HepG2 (cell line): ENCODE results near the gene BEAN1. TPM values are rescaled to one million over a fixed set of nuclear protein-coding genes. Genes with fewer than 3 reads are reported as not detected.

Experiments used
- ATAC-seq: fragments of 200-7000 bp; cut with Tn5 transposase; 3 replicates; pipeline ENCODE4 v1.9.1; 2020; ENCODE audit warnings: mild to moderate bottlenecking, moderate library complexity
- BruUV-seq: library from RNA; stranded (reverse); fragments of 400-500 nt; replicated peaks from 2 replicates; lab custom pipeline; 2021; lab: Mats Ljungman, UMichigan
- CTCF ChIA-PET: fragments of 300-600 bp; formaldehyde crosslinking; extraction: SDS; loops from one replicate; lab custom pipeline; 2021; ENCODE audit warnings: low total read pairs, inconsistent platforms, low intra/inter-chr PET ratio; lab: Yijun Ruan, JAX
- POLR2A ChIA-PET: fragments of 350-600 bp; sonication (Branson Sonifier 250); formaldehyde crosslinking; loops from one replicate; lab custom pipeline; 2020; ENCODE audit warnings: antibody characterized with exemption, inconsistent platforms; lab: Yijun Ruan, JAX
- DNase-seq: peaks from one replicate; pipeline ENCODE4 v3.0.0-alpha.2; 2015; ENCODE audit warnings: low spot score
- FAIRE-seq: peaks from 3 replicates; lab custom pipeline; 2011; peaks lifted over from hg19 to GRCh38; lab: Jason Lieb, UNC
- H2AFZ ChIP-seq: one replicate; pipeline ENCODE4 v1.6.1; 2011; ENCODE audit warnings: low read length, inconsistent platforms
- H3K27ac ChIP-seq: fragments of 300-600 bp; 3 replicates; pipeline ENCODE4 v1.8.0; 2011; ENCODE audit warnings: mixed run types, mild to moderate bottlenecking, mixed read lengths, low read length, inconsistent platforms; ENCODE audit not compliant: insufficient read depth; ENCODE audit errors: extremely low read length
- H3K27me3 ChIP-seq, 2 experiments: fragments of 200-600 bp in 1 of 2; 2 replicates in 1 of 2; 3 replicates in 1 of 2; pipeline versions ENCODE4 v1.6.0 to v1.8.0; 2011; ENCODE audit warnings: low read length in 2 of 2, mild to moderate bottlenecking in 2 of 2, moderate library complexity in 2 of 2, inconsistent platforms in 1 of 2; ENCODE audit not compliant: insufficient read depth in 2 of 2, control insufficient read depth in 1 of 2
- H3K36me3 ChIP-seq, 2 experiments: fragments of 200-600 bp in 1 of 2; replicated peaks in 1 of 2; 2 replicates in 1 of 2; 3 replicates in 1 of 2; pipeline versions ENCODE4 v1.5.1 to v1.8.0; 2011; ENCODE audit warnings: low read length in 2 of 2, inconsistent platforms in 1 of 2; ENCODE audit not compliant: insufficient read depth in 2 of 2, control insufficient read depth in 1 of 2
- H3K4me1 ChIP-seq: 2 replicates; pipeline ENCODE4 v1.5.1; 2012; ENCODE audit warnings: low read length, inconsistent platforms; ENCODE audit not compliant: insufficient read depth
- H3K4me2 ChIP-seq: 2 replicates; pipeline ENCODE4 v1.6.0; 2011; ENCODE audit warnings: low read depth, low read length, inconsistent platforms
- H3K4me3 ChIP-seq, 3 experiments: fragments of 200-600 bp in 1 of 3; sonication (generic), shearing (Covaris generic) in 1 of 3; replicated peaks in 1 of 3; 2 replicates each; pipeline ENCODE4 v1.5.1; 2011 to 2016; ENCODE audit warnings: low read length in 3 of 3, inconsistent platforms in 2 of 3, low read depth in 2 of 3, mild to moderate bottlenecking in 2 of 3, control low read depth in 1 of 3, mixed read lengths in 1 of 3; ENCODE audit not compliant: insufficient read depth in 1 of 3
- H3K79me2 ChIP-seq: one replicate; pipeline ENCODE4 v1.6.1; 2011; ENCODE audit warnings: low read length, inconsistent platforms; ENCODE audit not compliant: insufficient read depth
- H3K9ac ChIP-seq: 2 replicates; pipeline ENCODE4 v1.6.0; 2011; ENCODE audit warnings: mild to moderate bottlenecking, low read depth, low read length, inconsistent platforms; ENCODE audit not compliant: insufficient read depth
- H3K9me3 ChIP-seq: 2 replicates; pipeline ENCODE4 v1.5.1; 2012; ENCODE audit warnings: mild to moderate bottlenecking, low read length
- H4K20me1 ChIP-seq: 2 replicates; pipeline ENCODE4 v1.6.0; 2011; ENCODE audit warnings: inconsistent platforms, mild to moderate bottlenecking, low read length, moderate library complexity; ENCODE audit not compliant: insufficient read depth
- CREM ChIP-seq, 2 experiments: sonication (generic) in 1 of 2; formaldehyde crosslinking in 1 of 2; IDR thresholded peaks; 2 replicates each; pipeline versions ENCODE4 v1.4.0 to v1.6.1; 2016 to 2020; ENCODE audit warnings: antibody characterized with exemption in 1 of 2, mild to moderate bottlenecking in 1 of 2, missing genetic modification reagents in 1 of 2
- DNMT3B ChIP-seq: conservative IDR thresholded peaks from 2 replicates; pipeline ENCODE4 v1.6.1; 2016; ENCODE audit warnings: missing biosample characterization, control low read depth
- HNF4G ChIP-seq, 2 experiments: sonication (generic) in 1 of 2; formaldehyde crosslinking in 1 of 2; IDR thresholded peaks; 2 replicates each; pipeline versions ENCODE4 v1.4.0 to v1.6.1; 2011 to 2020; ENCODE audit warnings: borderline replicate concordance in 2 of 2, low read depth in 2 of 2, mild to moderate bottlenecking in 2 of 2, low read length in 1 of 2, missing genetic modification reagents in 1 of 2, moderate library complexity in 1 of 2
- KDM5B ChIP-seq: sonication (generic); formaldehyde crosslinking; IDR thresholded peaks from 2 replicates; pipeline ENCODE4 v1.4.0; 2020; ENCODE audit warnings: missing genetic modification reagents, mild to moderate bottlenecking, borderline replicate concordance
- MXD4 ChIP-seq: IDR thresholded peaks from 2 replicates; pipeline ENCODE4 v1.6.1; 2016; ENCODE audit warnings: mild to moderate bottlenecking, missing biosample characterization, missing genetic modification reagents
- PRDM4 ChIP-seq: sonication (generic); formaldehyde crosslinking; IDR thresholded peaks from 2 replicates; pipeline ENCODE4 v1.9.0; 2021; ENCODE audit warnings: missing genetic modification reagents, borderline replicate concordance
- SKI ChIP-seq: fragments of 450-650 bp; IDR thresholded peaks from one replicate; pipeline ENCODE4 v1.6.1; 2018; ENCODE audit warnings: mild to moderate bottlenecking; ENCODE audit not compliant: partially characterized antibody
- ZBTB46 ChIP-seq: sonication (generic); formaldehyde crosslinking; IDR thresholded peaks from 2 replicates; pipeline ENCODE4 v1.4.0; 2020; ENCODE audit warnings: mild to moderate bottlenecking, missing genetic modification reagents, borderline replicate concordance
- ZNF160 ChIP-seq: sonication (generic); formaldehyde crosslinking; IDR thresholded peaks from 2 replicates; pipeline ENCODE4 v1.8.0; 2022; ENCODE audit warnings: mild to moderate bottlenecking, inconsistent platforms, missing genetic modification reagents
- ZNF430 ChIP-seq: sonication (generic); formaldehyde crosslinking; IDR thresholded peaks from 2 replicates; pipeline ENCODE4 v1.9.0; 2021; ENCODE audit warnings: mild to moderate bottlenecking, missing genetic modification reagents
- ZNF746 ChIP-seq: sonication (generic); formaldehyde crosslinking; IDR thresholded peaks from 2 replicates; pipeline ENCODE4 v1.8.0; 2022; ENCODE audit warnings: mild to moderate bottlenecking, missing genetic modification reagents
- WGBS: methylation state at CpG from one replicate; pipeline ENCODE4 v1.1.6; 2017; ENCODE audit warnings: low lambda C conversion rate; 5-methylcytosine and 5-hydroxymethylcytosine counted together
- in situ Hi-C: cut with HindIII; loops from 2 replicates; pipeline ENCODE4 v1.10.0; 2017; ENCODE audit warnings: low pct_unique_long_range_greater_than_20kb; ENCODE audit not compliant: extremely low pct_ligation_motif_present
- intact Hi-C: fragments of 100-400 bp; cut with micrococcal nuclease; formaldehyde crosslinking; loops from one replicate; pipeline ENCODE4 v1.10.0; 2022; ENCODE audit not compliant: unreplicated experiment
- polyA plus RNA-seq, 8 experiments: library from polyadenylated mRNA; depleted of rRNA in 3 of 8; stranded (reverse) in 7 of 8; unstranded in 1 of 8; fragments of >200 nt; fragmentation: Illumina TruSeq in 4 of 8; extraction: Trizol in 4 of 8; gene quantifications; 2 replicates each; pipeline versions ENCODE4 v1.2.1 to v1.2.3, GENCODE V29; 2011 to 2016; ENCODE audit warnings: low read depth in 4 of 8, missing spikeins in 1 of 8, mixed read lengths in 1 of 8; ENCODE audit not compliant: insufficient read depth in 1 of 8
- total RNA-seq, 5 experiments: library from RNA; depleted of rRNA; stranded (reverse); fragments of >200 nt; fragmentation: Illumina TruSeq; extraction: Trizol; gene quantifications; 2 replicates each; pipeline ENCODE4 v1.2.3, GENCODE V29; 2016; ENCODE audit warnings: low read depth in 1 of 5
- TF ChIP-seq, protein P1 (sequence below): IDR thresholded peaks from 2 replicates; pipeline ENCODE4 v1.6.1; 2012; ENCODE audit warnings: low read depth, low read length, improper control_type of control experiment

The BEAN1 gene
- total and polyA plus RNA-seq, 2 of the 13 experiments (the other 11 are each of a cell fraction or from before 2014, with no cell fraction given): 0.53 to 1.4 TPM

- TF ChIP-seq PRDM4 (CRISPR knock-in tag): no peak
- no peak for TF ChIP-seq ZNF430 (CRISPR knock-in tag)
Observed at GRCh38 chr16:66416939-66417700, 10.0 kb upstream of the BEAN1 start (continued).

DNA sequence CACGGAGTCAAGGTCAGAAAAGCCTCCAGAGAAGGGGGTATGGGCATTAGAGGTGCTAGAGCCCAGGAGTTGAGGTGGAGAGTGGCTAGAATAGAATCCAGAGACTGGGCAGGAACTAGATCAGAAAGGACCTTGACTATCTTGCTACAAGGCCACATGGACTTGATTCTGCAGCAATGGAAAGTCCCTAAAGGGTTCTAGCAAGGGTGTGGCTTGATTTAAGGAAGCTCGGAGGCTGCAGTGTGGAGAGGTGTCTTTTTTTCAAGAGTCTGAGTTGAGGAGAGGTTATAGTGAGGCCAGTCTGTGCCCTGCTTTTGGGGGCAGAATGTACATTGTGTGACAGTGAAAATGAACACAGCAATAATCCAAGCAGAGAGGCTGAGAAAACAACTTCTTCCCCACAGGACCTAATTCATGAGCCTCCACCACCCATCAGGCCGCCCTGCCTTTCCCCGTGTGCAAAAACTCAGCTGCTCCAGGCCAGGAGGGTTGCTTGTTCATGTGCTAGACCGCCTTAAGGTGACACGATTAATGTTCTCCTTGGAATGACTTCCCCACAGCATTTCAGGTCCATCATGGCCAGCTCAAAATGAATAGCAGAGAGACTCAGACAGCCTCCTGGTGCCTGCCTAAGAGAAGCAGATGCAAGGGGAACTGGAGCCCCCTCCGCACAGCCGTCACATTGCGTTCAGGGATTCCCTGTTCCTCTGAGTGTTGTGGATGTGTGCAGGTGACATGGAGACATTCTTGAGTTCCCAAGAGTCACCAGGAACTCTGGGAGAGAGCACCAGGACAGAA is 8.7 kb upstream of the BEAN1 start:
- FAIRE-seq (no peak), ATAC-seq (no peak), DNase-seq (no peak)
- Histone ChIP-seq H3K79me2 (no peaks in the 10 kb centered on the region), H2AFZ (no peak overlapping the region), H3K27me3 (peaks cover 0 to 41% of the 10 kb centered on the region in 2 experiments; a peak in 2 of 5 replicates), H4K20me1 (no peaks in the 10 kb centered on the region), H3K4me3 (no peak overlapping the region), H3K9ac (no peak overlapping the region), H3K27ac (no peak overlapping the region), H3K4me1 (peaks cover 13% of the 10 kb centered on the region), H3K4me2 (no peak overlapping the region), H3K36me3 (no peaks in the 10 kb centered on the region), H3K9me3 (no peaks in the 10 kb centered on the region)
- CTCF ChIA-PET: no interaction called here
- 37% methylated on average over 9 of the region's 9 CpGs for WGBS
- BruUV-seq: no TSS peak
- intact Hi-C loops (no loop called here), in situ Hi-C loops (loop anchor here (25.0 kb wide), 1 partner anchor 444 kb away; no protein-coding TSS in a partner anchor)
- POLR2A ChIA-PET: interaction anchor here (0.9 to 1.6 kb wide), 2 partner anchors 10 to 16 kb away, joined by 3 read pairs; no protein-coding TSS in a partner anchor
- TF ChIP-seq ZNF746 (no peak), SKI (no peak), KDM5B (CRISPR knock-in tag) (no peak), CREM (IDR thresholded peaks at IDR 0.05) (no peak), CREM (CRISPR knock-in tag; IDR thresholded peaks at IDR 0.05) (no peak), ZBTB46 (no peak), MXD4 (CRISPR knock-in tag) (no peak), DNMT3B (CRISPR knock-in tag) (no peak), ZNF160 (no peak), HNF4G (IDR thresholded peaks at IDR 0.05; ENCODE audit: borderline replicate concordance, low read depth, low read length) (no peak), HNF4G (CRISPR knock-in tag; IDR thresholded peaks at IDR 0.05; ENCODE audit: borderline replicate concordance, low read depth) (no peak)
- TF ChIP-seq, protein P1, sequence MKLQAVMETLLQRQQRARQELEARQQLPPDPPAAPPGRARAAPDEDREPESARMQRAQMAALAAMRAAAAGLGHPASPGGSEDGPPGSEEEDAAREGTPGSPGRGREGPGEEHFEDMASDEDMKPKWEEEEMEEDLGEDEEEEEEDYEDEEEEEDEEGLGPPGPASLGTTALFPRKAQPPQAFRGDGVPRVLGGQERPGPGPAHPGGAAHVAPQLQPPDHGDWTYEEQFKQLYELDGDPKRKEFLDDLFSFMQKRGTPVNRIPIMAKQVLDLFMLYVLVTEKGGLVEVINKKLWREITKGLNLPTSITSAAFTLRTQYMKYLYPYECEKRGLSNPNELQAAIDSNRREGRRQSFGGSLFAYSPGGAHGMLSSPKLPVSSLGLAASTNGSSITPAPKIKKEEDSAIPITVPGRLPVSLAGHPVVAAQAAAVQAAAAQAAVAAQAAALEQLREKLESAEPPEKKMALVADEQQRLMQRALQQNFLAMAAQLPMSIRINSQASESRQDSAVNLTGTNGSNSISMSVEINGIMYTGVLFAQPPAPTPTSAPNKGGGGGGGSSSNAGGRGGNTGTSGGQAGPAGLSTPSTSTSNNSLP: no peak
